ENCODE measurements around the gene CHI3L1. TPM values are rescaled to one million over a fixed set of nuclear protein-coding genes. Genes with fewer than 3 reads are reported as not detected.

CHI3L1 gene
- total and polyA plus RNA-seq, 10 donors, result 2.7 to 41.2 (median 15.5) TPM

DNA sequence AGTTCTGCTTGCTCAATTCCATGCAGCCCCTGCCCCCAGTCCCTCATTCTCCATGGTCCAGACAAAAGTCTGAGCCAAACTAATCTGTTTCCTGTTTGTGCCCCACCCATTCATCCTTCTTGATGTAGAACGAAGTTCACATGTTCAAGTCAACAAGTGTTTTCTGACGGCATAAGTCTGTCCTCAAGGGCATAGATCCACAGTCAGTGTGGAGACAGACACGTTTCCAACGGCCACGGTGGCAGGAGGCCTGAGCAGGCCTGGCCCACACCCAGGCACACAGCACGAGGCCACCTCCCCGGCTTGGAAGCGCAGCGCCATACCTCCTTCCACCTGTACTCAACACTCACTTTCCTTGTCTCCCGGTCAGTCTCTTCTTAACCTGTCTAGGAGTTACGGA lies 42.9 kb downstream of the CHI3L1 start:
- Histone ChIP-seq H3K4me3 (no peak overlapping the region), H3K27me3 (replicated peaks in 1 of 7) (peaks cover 0 to 39% (median 0%) of the 10 kb centered on the region in 7 donors), H3K27ac (no peak overlapping the region), H3K9me3 (peaks cover 0 to 6% (median 0%) of the 10 kb centered on the region in 8 donors), H3K4me1 (peaks cover 0 to 5% (median 0%) of the 10 kb centered on the region in 6 donors), H3K36me3 (no peaks in the 10 kb centered on the region)
- intact Hi-C loops (cut with DNase I; ENCODE audit: low total_unique reads), result no loop called here
- TF ChIP-seq POLR2AphosphoS5 (IDR thresholded peaks at IDR 0.05) (no peak), POLR2A (IDR thresholded peaks at IDR 0.05) (no peak)
- TF ChIP-seq, protein P1, sequence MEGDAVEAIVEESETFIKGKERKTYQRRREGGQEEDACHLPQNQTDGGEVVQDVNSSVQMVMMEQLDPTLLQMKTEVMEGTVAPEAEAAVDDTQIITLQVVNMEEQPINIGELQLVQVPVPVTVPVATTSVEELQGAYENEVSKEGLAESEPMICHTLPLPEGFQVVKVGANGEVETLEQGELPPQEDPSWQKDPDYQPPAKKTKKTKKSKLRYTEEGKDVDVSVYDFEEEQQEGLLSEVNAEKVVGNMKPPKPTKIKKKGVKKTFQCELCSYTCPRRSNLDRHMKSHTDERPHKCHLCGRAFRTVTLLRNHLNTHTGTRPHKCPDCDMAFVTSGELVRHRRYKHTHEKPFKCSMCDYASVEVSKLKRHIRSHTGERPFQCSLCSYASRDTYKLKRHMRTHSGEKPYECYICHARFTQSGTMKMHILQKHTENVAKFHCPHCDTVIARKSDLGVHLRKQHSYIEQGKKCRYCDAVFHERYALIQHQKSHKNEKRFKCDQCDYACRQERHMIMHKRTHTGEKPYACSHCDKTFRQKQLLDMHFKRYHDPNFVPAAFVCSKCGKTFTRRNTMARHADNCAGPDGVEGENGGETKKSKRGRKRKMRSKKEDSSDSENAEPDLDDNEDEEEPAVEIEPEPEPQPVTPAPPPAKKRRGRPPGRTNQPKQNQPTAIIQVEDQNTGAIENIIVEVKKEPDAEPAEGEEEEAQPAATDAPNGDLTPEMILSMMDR (IDR thresholded peaks at IDR 0.05 in 8 of 11, conservative IDR thresholded peaks at IDR 0.05 in 3 of 11), result no peak
- DNase-seq, result no peak
- WGBS, 5 donors, result 68 to 89% (median 82%) methylated on average over 11 of the region's 11 CpGs

DNA sequence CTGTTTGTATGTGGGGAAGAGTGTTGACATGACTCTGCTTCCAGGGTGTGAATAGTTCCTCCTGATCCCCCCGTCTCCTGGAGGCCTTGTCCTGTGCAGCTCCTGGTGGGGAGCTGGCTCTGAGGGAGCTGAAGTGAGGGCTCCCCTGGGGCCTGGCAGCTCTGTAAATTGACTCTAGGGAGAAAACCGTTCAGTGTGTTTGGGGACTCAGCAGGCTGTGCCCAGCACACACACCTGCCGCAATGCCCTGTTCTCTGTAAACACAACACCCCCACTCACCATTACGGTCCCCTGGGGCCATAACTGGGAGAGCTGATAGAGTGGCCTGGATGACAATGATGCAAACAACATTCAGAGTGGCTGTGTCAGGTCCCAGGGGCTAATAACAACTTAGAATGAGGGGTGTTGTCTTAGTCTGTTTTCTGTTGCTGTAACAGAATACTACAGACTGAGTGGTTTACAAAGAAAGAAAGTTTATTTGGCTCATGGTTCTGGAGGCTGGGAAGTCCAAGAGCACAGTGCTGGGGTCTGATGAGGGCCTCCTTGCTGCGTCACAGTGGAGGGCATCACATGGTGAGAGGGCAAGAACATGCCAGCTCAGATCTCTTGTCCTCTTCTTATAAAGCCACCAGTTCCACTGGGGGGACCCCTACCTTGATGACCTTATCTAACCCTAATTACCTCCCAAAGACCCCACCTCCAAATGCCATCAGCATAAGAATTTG lies 43.7 kb downstream of the CHI3L1 start:
- H3K9me3 ChIP-seq, result peaks cover 0 to 6% (median 0%) of the 10 kb centered on the region in 8 donors
- no peak overlapping the region for H3K27ac ChIP-seq
- H3K36me3 ChIP-seq, result no peaks in the 10 kb centered on the region
- no peak for DNase-seq
- intact Hi-C loops (cut with DNase I; ENCODE audit: low total_unique reads), result no loop called here
- H3K27me3 ChIP-seq (replicated peaks in 1 of 7), result peaks cover 0 to 45% (median 0%) of the 10 kb centered on the region in 7 donors
- H3K4me1 ChIP-seq, result peaks cover 0 to 5% (median 0%) of the 10 kb centered on the region in 6 donors
- no peak overlapping the region for H3K4me3 ChIP-seq
- TF ChIP-seq POLR2A (IDR thresholded peaks at IDR 0.05) (no peak), POLR2AphosphoS5 (IDR thresholded peaks at IDR 0.05) (no peak)
- TF ChIP-seq, protein P1 (IDR thresholded peaks at IDR 0.05 in 8 of 11, conservative IDR thresholded peaks at IDR 0.05 in 3 of 11), result no peak
- 67 to 100% (median 74%) methylated on average over 3 to 5 of the region's 5 CpGs for WGBS, 5 donors

DNA sequence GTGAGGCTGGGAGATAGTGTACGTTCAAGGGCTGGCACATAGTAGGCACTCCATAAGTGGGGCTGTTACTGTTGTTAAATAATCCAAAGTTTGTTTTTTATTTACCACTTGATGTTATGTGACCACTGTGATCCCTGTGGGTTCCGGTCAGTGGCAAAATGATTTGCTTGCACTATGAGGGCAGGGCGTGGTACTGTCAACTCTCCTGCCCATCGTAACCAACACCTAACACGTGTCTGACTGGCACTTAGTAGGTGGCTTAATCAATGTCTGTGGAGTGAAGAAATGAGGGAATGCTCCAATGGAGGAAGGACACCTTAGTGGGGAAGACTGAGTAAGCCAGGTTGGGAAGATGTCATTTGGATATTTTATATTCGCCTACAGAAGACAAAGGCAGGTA lies 44.4 kb downstream of the CHI3L1 start:
- peaks cover 0 to 50% (median 0%) of the 10 kb centered on the region in 7 donors for H3K27me3 ChIP-seq (replicated peaks in 1 of 7)
- TF ChIP-seq POLR2AphosphoS5 (IDR thresholded peaks at IDR 0.05) (no peak), POLR2A (IDR thresholded peaks at IDR 0.05) (no peak)
- TF ChIP-seq, protein P1 (IDR thresholded peaks at IDR 0.05 in 8 of 11, conservative IDR thresholded peaks at IDR 0.05 in 3 of 11), result no peak
- H3K27ac ChIP-seq, result no peak overlapping the region
- H3K4me3 ChIP-seq, result no peak overlapping the region
- H3K4me1 ChIP-seq, result peaks cover 0 to 5% (median 0%) of the 10 kb centered on the region in 6 donors
- 86 to 96% (median 89%) methylated on average over 6 of the region's 6 CpGs for WGBS, 5 donors
- H3K9me3 ChIP-seq, result peaks cover 0 to 6% (median 0%) of the 10 kb centered on the region in 8 donors
- no peak for DNase-seq
- intact Hi-C loops (cut with DNase I; ENCODE audit: low total_unique reads), result no loop called here
- no peaks in the 10 kb centered on the region for H3K36me3 ChIP-seq

DNA sequence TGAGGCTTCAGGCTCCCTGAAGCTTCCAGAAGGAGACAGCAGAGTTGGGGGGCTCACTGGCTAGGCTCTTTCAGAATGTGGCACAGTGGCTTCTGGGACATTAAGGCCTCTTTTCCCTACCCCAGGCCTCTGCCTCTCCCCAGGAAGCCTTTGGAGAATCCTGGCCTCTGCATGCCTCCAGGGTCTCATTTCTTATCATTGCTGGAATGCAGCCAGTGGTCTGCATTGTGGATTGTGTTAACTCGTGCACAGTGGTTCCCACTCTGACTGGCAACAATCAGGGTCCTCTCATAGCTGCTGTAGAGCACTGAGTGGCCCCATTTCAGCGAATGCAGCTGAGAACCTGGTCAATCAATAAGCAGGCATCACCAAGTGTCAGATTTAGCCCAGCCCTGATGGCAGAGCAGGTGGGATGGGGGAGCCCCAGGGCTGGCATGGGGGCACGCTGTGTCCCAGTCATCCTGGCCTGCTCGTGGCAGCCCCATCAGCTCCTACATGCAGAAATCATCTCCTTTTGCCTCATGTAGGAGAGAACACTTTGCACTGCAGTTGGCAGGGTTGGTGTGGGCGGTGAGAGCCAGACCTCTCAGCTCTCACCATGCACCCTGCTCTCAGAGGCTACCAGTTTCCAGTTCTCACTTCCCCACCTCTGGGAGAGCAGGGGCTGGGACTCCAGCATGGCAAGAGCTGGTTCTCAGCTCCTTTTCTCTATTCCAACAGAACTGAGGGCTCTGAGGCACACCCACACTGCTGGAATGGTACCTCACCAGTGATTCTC lies 45.6 kb downstream of the CHI3L1 start:
- Histone ChIP-seq H3K27me3 (replicated peaks in 1 of 7) (peaks cover 0 to 62% (median 0%) of the 10 kb centered on the region in 7 donors), H3K27ac (no peak overlapping the region), H3K4me1 (peaks cover 0 to 8% (median 3%) of the 10 kb centered on the region in 6 donors), H3K36me3 (no peaks in the 10 kb centered on the region), H3K4me3 (no peak overlapping the region), H3K9me3 (peaks cover 0 to 6% (median 0%) of the 10 kb centered on the region in 8 donors)
- intact Hi-C loops (cut with DNase I; ENCODE audit: low total_unique reads), result no loop called here
- WGBS, 5 donors, result 61 to 81% (median 70%) methylated on average over 2 to 5 of the region's 5 CpGs
- TF ChIP-seq POLR2A (IDR thresholded peaks at IDR 0.05) (no peak), POLR2AphosphoS5 (IDR thresholded peaks at IDR 0.05) (no peak)
- TF ChIP-seq, protein P1 (IDR thresholded peaks at IDR 0.05 in 8 of 11, conservative IDR thresholded peaks at IDR 0.05 in 3 of 11), result no peak
- no peak for DNase-seq
